ENCODE results near the gene STARD5. TPM values are rescaled to one million over a fixed set of nuclear protein-coding genes. Genes with fewer than 3 reads are reported as not detected.

STARD5 gene
- total and polyA plus RNA-seq, 4 donors: 1.1 to 47.0 (median 35.7) TPM

GRCh38 chr15:81338170-81339007, 14.4 kb upstream of the STARD5 start:
- TF ChIP-seq FOXA1 (IDR thresholded peaks at IDR 0.05): no peak
- TF ChIP-seq FOXA2 (IDR thresholded peaks at IDR 0.05): no peak
- no peak for TF ChIP-seq JUND (IDR thresholded peaks at IDR 0.05)
- TF ChIP-seq ATF3 (IDR thresholded peaks at IDR 0.05): no peak
- no peak for TF ChIP-seq EGR1 (IDR thresholded peaks at IDR 0.05; ENCODE audit: low read depth in 2 of 2)
- no peak for TF ChIP-seq NR2F2 (IDR thresholded peaks at IDR 0.05)
- TF ChIP-seq MAX (IDR thresholded peaks at IDR 0.05): no peak
- no peak for TF ChIP-seq RAD21 (IDR thresholded peaks at IDR 0.05)
- no peak for TF ChIP-seq HNF4G (IDR thresholded peaks at IDR 0.05)
- TF ChIP-seq YY1 (IDR thresholded peaks at IDR 0.05): no peak
- TF ChIP-seq REST (IDR thresholded peaks at IDR 0.05): no peak
- TF ChIP-seq CTCF (IDR thresholded peaks at IDR 0.05; ENCODE audit: low read depth, low read length, missing input control): no peak
- TF ChIP-seq TAF1 (conservative IDR thresholded peaks at IDR 0.05): no peak
- no peak for TF ChIP-seq SP1 (IDR thresholded peaks at IDR 0.05)
- TF ChIP-seq RXRA (IDR thresholded peaks at IDR 0.05): no peak
- no peak for TF ChIP-seq GABPA (IDR thresholded peaks at IDR 0.05 in 1 of 2, conservative IDR thresholded peaks at IDR 0.05 in 1 of 2)
- no peak for TF ChIP-seq ZBTB33 (IDR thresholded peaks at IDR 0.05)
- TF ChIP-seq HNF4A (conservative IDR thresholded peaks at IDR 0.05): no peak
- no peaks in the 10 kb centered on the region for H3K27me3 ChIP-seq (ENCODE audit: control insufficient read depth in 4 of 4, insufficient read depth in 4 of 4, low read length in 3 of 4)
- WGBS: 71% methylated on average over 8 of the region's 8 CpGs

More at GRCh38 chr15:81338170-81339007, 14.4 kb upstream of the STARD5 start:
- no peak for DNase-seq (ENCODE audit: low spot score)
- Histone ChIP-seq H3K9ac (ENCODE audit: low read depth in 1 of 2, low read length in 2 of 2) (no peak overlapping the region), H3K36me3 (ENCODE audit: control insufficient read depth in 4 of 4, insufficient read depth in 3 of 4, low read depth in 1 of 4, low read length in 3 of 4) (no peaks in the 10 kb centered on the region), H3K27ac (ENCODE audit: low read depth in 1 of 2, low read length in 2 of 2) (no peak overlapping the region), H3K4me3 (ENCODE audit: low read depth in 1 of 3, low read length in 3 of 3) (no peak overlapping the region), H3K9me3 (ENCODE audit: control insufficient read depth in 4 of 4, low read length in 3 of 4) (no peaks in the 10 kb centered on the region), H3K4me1 (ENCODE audit: control insufficient read depth in 4 of 4, insufficient read depth in 4 of 4, low read length in 3 of 4) (peaks cover 0 to 9% (median 1%) of the 10 kb centered on the region in 4 donors)
